Measurements from ENCODE around the gene FGFRL1.

FGFRL1 gene

GRCh38 chr4:1058198-1058996 is 47.0 kb downstream of the FGFRL1 start:
- TF ChIP-seq, protein P1, sequence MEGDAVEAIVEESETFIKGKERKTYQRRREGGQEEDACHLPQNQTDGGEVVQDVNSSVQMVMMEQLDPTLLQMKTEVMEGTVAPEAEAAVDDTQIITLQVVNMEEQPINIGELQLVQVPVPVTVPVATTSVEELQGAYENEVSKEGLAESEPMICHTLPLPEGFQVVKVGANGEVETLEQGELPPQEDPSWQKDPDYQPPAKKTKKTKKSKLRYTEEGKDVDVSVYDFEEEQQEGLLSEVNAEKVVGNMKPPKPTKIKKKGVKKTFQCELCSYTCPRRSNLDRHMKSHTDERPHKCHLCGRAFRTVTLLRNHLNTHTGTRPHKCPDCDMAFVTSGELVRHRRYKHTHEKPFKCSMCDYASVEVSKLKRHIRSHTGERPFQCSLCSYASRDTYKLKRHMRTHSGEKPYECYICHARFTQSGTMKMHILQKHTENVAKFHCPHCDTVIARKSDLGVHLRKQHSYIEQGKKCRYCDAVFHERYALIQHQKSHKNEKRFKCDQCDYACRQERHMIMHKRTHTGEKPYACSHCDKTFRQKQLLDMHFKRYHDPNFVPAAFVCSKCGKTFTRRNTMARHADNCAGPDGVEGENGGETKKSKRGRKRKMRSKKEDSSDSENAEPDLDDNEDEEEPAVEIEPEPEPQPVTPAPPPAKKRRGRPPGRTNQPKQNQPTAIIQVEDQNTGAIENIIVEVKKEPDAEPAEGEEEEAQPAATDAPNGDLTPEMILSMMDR (IDR thresholded peaks at IDR 0.05; ENCODE audit: borderline replicate concordance, insufficient read depth, low read depth, low read length), result no peak
- H3K4me3 ChIP-seq (ENCODE audit: low read depth, low read length), result no peak overlapping the region

GRCh38 chr4:1058997-1059665 is 47.7 kb downstream of the FGFRL1 start:
- no peak overlapping the region for H3K4me3 ChIP-seq (ENCODE audit: low read depth, low read length)
- TF ChIP-seq, protein P1 (IDR thresholded peaks at IDR 0.05; ENCODE audit: borderline replicate concordance, insufficient read depth, low read depth, low read length), result no peak

GRCh38 chr4:1060121-1060520 is 48.7 kb downstream of the FGFRL1 start:
- TF ChIP-seq, protein P1 (IDR thresholded peaks at IDR 0.05; ENCODE audit: borderline replicate concordance, insufficient read depth, low read depth, low read length), result no peak
- H3K4me3 ChIP-seq (ENCODE audit: low read depth, low read length), result no peak overlapping the region

GRCh38 chr4:1060621-1061020 is 49.2 kb downstream of the FGFRL1 start:
- no peak overlapping the region for H3K4me3 ChIP-seq (ENCODE audit: low read depth, low read length)
- TF ChIP-seq, protein P1 (IDR thresholded peaks at IDR 0.05; ENCODE audit: borderline replicate concordance, insufficient read depth, low read depth, low read length), result no peak

DNA sequence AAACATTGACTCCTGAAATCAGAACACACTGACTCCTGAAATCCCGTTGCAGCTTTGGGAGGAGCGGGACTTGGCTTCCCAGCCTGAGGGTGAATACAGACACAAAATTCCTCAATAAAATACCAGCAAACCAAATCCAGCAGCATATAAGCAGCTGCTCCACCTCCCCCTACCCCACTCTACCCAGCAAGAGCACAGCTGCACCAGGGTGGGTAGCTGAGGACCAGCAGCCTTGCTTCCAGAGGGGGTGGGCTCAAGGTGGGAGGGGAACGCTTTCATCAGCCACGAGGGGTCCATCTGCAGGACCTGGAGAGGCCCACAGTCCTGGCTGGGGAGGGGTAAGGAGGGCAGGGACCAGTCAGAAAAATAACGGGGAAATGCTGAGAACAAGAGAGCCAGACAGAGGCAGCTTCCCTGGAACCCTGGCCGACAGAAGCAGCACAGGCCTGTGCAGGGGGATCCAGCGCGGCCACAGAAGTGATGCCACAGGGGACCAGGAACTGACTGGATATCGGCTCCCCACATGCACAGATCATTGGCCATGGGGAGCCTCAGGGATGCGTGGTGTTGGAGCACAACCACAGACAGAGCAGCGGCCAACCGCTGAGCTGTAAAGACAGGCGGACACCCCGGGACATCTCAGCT is 49.8 kb downstream of the FGFRL1 start:
- TF ChIP-seq, protein P1 (IDR thresholded peaks at IDR 0.05; ENCODE audit: borderline replicate concordance, insufficient read depth, low read depth, low read length), result no peak
- H3K4me3 ChIP-seq (ENCODE audit: low read depth, low read length), result no peak overlapping the region

DNA sequence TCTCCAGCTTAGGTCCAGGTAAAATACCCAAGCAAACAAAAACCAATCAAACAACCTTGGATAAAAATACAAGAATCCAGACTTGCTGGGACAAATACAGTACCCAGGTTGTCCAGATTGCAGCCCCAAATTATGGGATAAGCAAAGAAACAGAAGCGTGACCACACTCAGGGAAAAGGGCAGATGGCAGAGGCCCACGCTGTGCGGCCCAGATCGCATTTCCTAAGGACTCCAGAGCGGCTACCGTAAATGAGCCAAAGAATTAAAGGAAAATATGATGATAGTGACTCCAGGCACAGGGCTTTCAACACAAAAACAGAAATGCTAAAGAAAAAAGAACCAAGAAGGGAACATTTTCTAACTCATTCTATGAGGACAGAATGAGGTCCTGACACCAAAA is 50.3 kb downstream of the FGFRL1 start:
- TF ChIP-seq, protein P1 (IDR thresholded peaks at IDR 0.05; ENCODE audit: borderline replicate concordance, insufficient read depth, low read depth, low read length), result no peak
- no peak overlapping the region for H3K4me3 ChIP-seq (ENCODE audit: low read depth, low read length)

All from GM12875 (cell line).